B cell (primary cell): ENCODE data around the gene ZNHIT1. TPM values are rescaled to one million over a fixed set of nuclear protein-coding genes. Genes with fewer than 3 reads are reported as not detected.

Source experiments
- ATAC-seq: fragments of 200-7000 bp; cut with Tn5 transposase; one replicate; pipeline ENCODE4 v1.10.0; 2021; ENCODE audit warnings: low read depth, mild to moderate bottlenecking, moderate number of reproducible peaks, moderate library complexity
- CTCF ChIA-PET: fragments of 350-600 bp; sonication (Branson Sonifier 250); formaldehyde crosslinking; loops from one replicate; lab custom pipeline; 2021; ENCODE audit warnings: antibody characterized with exemption, inconsistent platforms; lab: Charles Lee
- POLR2A ChIA-PET: fragments of 350-600 bp; sonication (Branson Sonifier 250); formaldehyde crosslinking; loops from one replicate; lab custom pipeline; 2021; ENCODE audit warnings: antibody characterized with exemption; lab: Charles Lee
- DNase-seq: peaks from one replicate; pipeline ENCODE4 v3.0.0; 2013
- H2AFZ ChIP-seq: 2 replicates; pipeline ENCODE4 v1.6.1; 2012; ENCODE audit warnings: mild to moderate bottlenecking, low read depth, low read length; ENCODE audit not compliant: insufficient read depth, poor library complexity, severe bottlenecking
- H3K27ac ChIP-seq, 2 donors: 1 replicate in 1 of 2; 2 replicates in 1 of 2; pipeline ENCODE4 v1.5.1; 2012 to 2013; ENCODE audit warnings: low read length in 2 of 2, mild to moderate bottlenecking in 2 of 2, moderate library complexity in 1 of 2
- H3K27me3 ChIP-seq, 4 experiments: fragments of 200-600 bp in 1 of 4; sonication (generic) in 1 of 4; replicated peaks in 1 of 4; 1 replicate in 2 of 4; 2 replicates in 2 of 4; pipeline versions ENCODE4 v1.6.1 to v1.7.0; 2013 to 2016; ENCODE audit warnings: low read length in 3 of 4, mild to moderate bottlenecking in 2 of 4, mixed read lengths in 1 of 4, moderate library complexity in 1 of 4; ENCODE audit not compliant: insufficient read depth in 4 of 4, control insufficient read depth in 3 of 4; ENCODE audit errors: control extremely low read depth in 1 of 4
- H3K36me3 ChIP-seq, 2 experiments: replicated peaks in 1 of 2; 1 replicate in 1 of 2; 2 replicates in 1 of 2; pipeline versions ENCODE4 v1.6.1 to v1.7.1; 2013; ENCODE audit warnings: low read length in 1 of 2; ENCODE audit not compliant: insufficient read depth in 2 of 2, control insufficient read depth in 1 of 2; ENCODE audit errors: control extremely low read depth in 1 of 2, extremely low read depth in 1 of 2
- H3K4me1 ChIP-seq, 2 donors: fragments of 200-600 bp in 1 of 2; sonication (generic) in 1 of 2; 1 replicate in 1 of 2; 2 replicates in 1 of 2; pipeline versions ENCODE4 v1.5.1 to v1.6.1; 2013 to 2017; ENCODE audit warnings: low read length in 2 of 2; ENCODE audit not compliant: control insufficient read depth in 2 of 2, insufficient read depth in 2 of 2
- H3K4me2 ChIP-seq: replicated peaks from 2 replicates; pipeline ENCODE3; 2012; ENCODE audit warnings: mild to moderate bottlenecking, low read depth, low read length; ENCODE audit not compliant: poor library complexity, severe bottlenecking
- H3K4me3 ChIP-seq, 5 experiments: fragments of 200-600 bp in 1 of 5; sonication (generic) in 1 of 5; 1 replicate in 3 of 5; 2 replicates in 2 of 5; pipeline versions ENCODE4 v1.5.1 to v1.7.0; 2011 to 2016; ENCODE audit warnings: low read length in 4 of 5, mild to moderate bottlenecking in 4 of 5, low read depth in 2 of 5, control low read depth in 1 of 5, moderate library complexity in 1 of 5; ENCODE audit not compliant: insufficient read depth in 1 of 5; ENCODE audit errors: control extremely low read depth in 1 of 5, extremely low read depth in 1 of 5
- H3K79me2 ChIP-seq: fragments of 200-600 bp; sonication (generic); one replicate; pipeline ENCODE4 v1.6.0; 2016; ENCODE audit warnings: low read length; ENCODE audit not compliant: control insufficient read depth, insufficient read depth
- H3K9ac ChIP-seq: fragments of 200-600 bp; sonication (generic); 2 replicates; pipeline ENCODE4 v1.6.1; 2017; ENCODE audit warnings: mild to moderate bottlenecking, low read length, moderate library complexity
- H3K9me3 ChIP-seq, 3 donors: one replicate each; pipeline versions ENCODE4 v1.6.1 to v1.7.1; 2013; ENCODE audit warnings: low read length in 2 of 3; ENCODE audit not compliant: control insufficient read depth in 2 of 3, insufficient read depth in 1 of 3; ENCODE audit errors: control extremely low read depth in 1 of 3
- H4K20me1 ChIP-seq: 2 replicates; pipeline ENCODE4 v1.6.0; 2012; ENCODE audit warnings: mild to moderate bottlenecking, low read length; ENCODE audit not compliant: insufficient read depth, control insufficient read depth, poor library complexity, severe bottlenecking
- H3K27ac Mint-ChIP-seq: one replicate; pipeline ENCODE4 v1.8.0; 2021; ENCODE audit warnings: mixed read lengths
- H3K27me3 Mint-ChIP-seq: one replicate; pipeline ENCODE4 v1.8.0; 2021; ENCODE audit warnings: mixed read lengths
- H3K4me1 Mint-ChIP-seq: one replicate; pipeline ENCODE4 v1.8.0; 2021; ENCODE audit warnings: mixed read lengths
- H3K4me3 Mint-ChIP-seq: one replicate; pipeline ENCODE4 v1.8.0; 2021; ENCODE audit warnings: mixed read lengths
- H3K9me3 Mint-ChIP-seq: one replicate; pipeline ENCODE4 v1.8.0; 2022; ENCODE audit warnings: mixed read lengths; ENCODE audit not compliant: insufficient read depth
- EZH2 ChIP-seq: IDR thresholded peaks from 2 replicates; pipeline ENCODE4 v1.6.1; 2012; ENCODE audit warnings: borderline replicate concordance, low read depth, mild to moderate bottlenecking, moderate library complexity, low read length; ENCODE audit not compliant: insufficient read depth, poor library complexity, severe bottlenecking
- WGBS: methylation state at CpG from one replicate; pipeline ENCODE4 v1.1.5; 2013; ENCODE audit warnings: missing lambda C conversion rate; ENCODE audit not compliant: insufficient coverage; 5-methylcytosine and 5-hydroxymethylcytosine counted together
- intact Hi-C: fragments of 100-400 bp; cut with micrococcal nuclease; formaldehyde crosslinking; loops from one replicate; pipeline ENCODE4 v1.10.0; 2022
- polyA plus RNA-seq: library from polyadenylated mRNA; depleted of rRNA; stranded (reverse); fragments of >200 nt; gene quantifications from 2 replicates; pipeline ENCODE4 v1.2.3, GENCODE V29; 2012
- total RNA-seq, 2 donors: library from RNA; stranded (reverse); fragments of 120-200 nt in 1 of 2; gene quantifications; 1 replicate in 1 of 2; 2 replicates in 1 of 2; pipeline versions ENCODE4 v1.2.3 to v1.2.4, GENCODE V29; 2013 to 2022
- TF ChIP-seq, protein P1 (sequence below): fragments of 200-600 bp; IDR thresholded peaks from one replicate; pipeline ENCODE4 v1.8.0; 2022; ENCODE audit warnings: antibody characterized with exemption, mild to moderate bottlenecking

The ZNHIT1 gene
- total and polyA plus RNA-seq, 2 donors (not counting 1 experiment from before 2014, with no cell fraction given): 28.5 to 37.3 TPM

DNA sequence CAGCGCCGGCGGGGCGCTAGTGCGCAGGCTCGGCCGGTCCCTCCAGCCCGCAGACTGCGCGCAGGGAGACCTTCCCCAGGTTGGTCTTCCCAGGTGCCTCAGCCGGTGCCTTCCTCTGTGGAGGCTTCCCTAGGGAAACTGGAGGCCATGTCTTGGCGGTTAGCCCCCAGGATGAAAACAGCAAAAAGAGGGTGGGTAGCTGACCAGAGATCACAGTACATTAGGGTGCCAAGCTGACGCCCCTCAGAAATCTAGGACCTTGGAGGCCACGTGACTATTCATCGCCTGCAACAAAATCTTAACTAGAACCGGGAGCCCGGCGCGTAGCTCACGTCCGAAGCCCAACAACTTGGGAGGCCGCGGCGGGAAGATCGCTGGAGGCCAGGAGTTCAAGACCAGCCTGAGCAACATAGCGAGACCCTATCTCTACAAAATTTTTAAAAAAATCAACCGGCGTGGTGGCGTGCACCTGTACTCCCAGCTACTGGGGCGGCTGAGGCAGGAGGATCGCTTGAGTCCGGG lies 27.2 kb downstream of the ZNHIT1 start:
- Mint-ChIP-seq H3K27ac (peak overlapping the region; percentile 97), H3K9me3 (no peaks in the 10 kb centered on the region), H3K4me1 (peaks cover 43% of the 10 kb centered on the region), H3K27me3 (no peaks in the 10 kb centered on the region), H3K4me3 (peak overlapping the region; percentile 98)
- Histone ChIP-seq H3K36me3 (peaks cover 0 to 20% of the 10 kb centered on the region in 2 experiments), H3K9me3 (no peaks in the 10 kb centered on the region), H3K27ac (peak overlapping the region; percentile 91 to 97), H3K9ac (peak overlapping the region; percentile 89), H2AFZ (peak overlapping the region; percentile 90), H3K4me3 (peak overlapping the region; percentile 95 to 100 (median 99)), H3K79me2 (peaks cover 88% of the 10 kb centered on the region), H3K27me3 (no peaks in the 10 kb centered on the region), H3K4me2 (peak overlapping the region; percentile 93), H4K20me1 (peaks cover 73% of the 10 kb centered on the region), H3K4me1 (peaks cover 16 to 32% of the 10 kb centered on the region in 2 donors)
- no peak for TF ChIP-seq EZH2
- TF ChIP-seq, protein P1, sequence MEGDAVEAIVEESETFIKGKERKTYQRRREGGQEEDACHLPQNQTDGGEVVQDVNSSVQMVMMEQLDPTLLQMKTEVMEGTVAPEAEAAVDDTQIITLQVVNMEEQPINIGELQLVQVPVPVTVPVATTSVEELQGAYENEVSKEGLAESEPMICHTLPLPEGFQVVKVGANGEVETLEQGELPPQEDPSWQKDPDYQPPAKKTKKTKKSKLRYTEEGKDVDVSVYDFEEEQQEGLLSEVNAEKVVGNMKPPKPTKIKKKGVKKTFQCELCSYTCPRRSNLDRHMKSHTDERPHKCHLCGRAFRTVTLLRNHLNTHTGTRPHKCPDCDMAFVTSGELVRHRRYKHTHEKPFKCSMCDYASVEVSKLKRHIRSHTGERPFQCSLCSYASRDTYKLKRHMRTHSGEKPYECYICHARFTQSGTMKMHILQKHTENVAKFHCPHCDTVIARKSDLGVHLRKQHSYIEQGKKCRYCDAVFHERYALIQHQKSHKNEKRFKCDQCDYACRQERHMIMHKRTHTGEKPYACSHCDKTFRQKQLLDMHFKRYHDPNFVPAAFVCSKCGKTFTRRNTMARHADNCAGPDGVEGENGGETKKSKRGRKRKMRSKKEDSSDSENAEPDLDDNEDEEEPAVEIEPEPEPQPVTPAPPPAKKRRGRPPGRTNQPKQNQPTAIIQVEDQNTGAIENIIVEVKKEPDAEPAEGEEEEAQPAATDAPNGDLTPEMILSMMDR: no peak
- ATAC-seq: no peak
- no peak for DNase-seq
- CTCF ChIA-PET: interaction anchor here (1.2 to 4.6 kb wide), 7 partner anchors 8 to 355 kb away, joined by 3 to 65 read pairs (median 19); partner anchors contain the start of gene UFSP1
- intact Hi-C loops: loop anchor here (2.0 kb wide), 4 partner anchors 76 to 632 kb away; partner anchors contain the start of genes AP1S1, IFT22 and MOSPD3
- POLR2A ChIA-PET: interaction anchor here (0.6 to 2.4 kb wide), 5 partner anchors 28 to 1740 kb away, joined by 3 to 15 read pairs (median 4); partner anchors contain the start of genes IFT22, PLOD3, VGF and ZNHIT1
- 29% methylated on average over 28 of the region's 32 CpGs for WGBS

DNA sequence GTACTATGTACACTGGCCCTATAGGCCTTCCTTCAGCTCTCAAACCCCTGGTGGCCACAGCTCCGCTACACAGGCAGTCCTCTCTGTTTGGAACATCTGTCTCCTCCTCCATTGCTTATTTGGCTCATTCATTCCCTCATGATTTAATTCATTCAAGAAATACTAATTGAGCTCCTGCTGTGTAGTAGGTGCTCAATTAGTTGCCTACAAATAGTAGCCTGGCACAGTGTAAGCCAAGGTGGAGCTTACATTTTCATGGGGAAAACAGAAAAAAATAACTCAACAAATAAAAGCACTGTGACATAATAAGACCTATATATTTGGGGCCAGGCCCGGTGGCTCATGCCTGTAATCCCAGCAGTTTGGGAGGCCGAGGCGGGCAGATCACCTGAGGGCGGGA lies 30.3 kb downstream of the ZNHIT1 start:
- H3K4me1 Mint-ChIP-seq: peaks cover 53% of the 10 kb centered on the region
- H3K9me3 Mint-ChIP-seq: no peaks in the 10 kb centered on the region
- WGBS: 96% methylated on average over 5 of the region's 5 CpGs
- Histone ChIP-seq H3K4me1 (peaks cover 29 to 42% of the 10 kb centered on the region in 2 donors), H2AFZ (no peak overlapping the region), H3K36me3 (peaks cover 0 to 6% of the 10 kb centered on the region in 2 experiments), H3K79me2 (peaks cover 79% of the 10 kb centered on the region), H4K20me1 (peaks cover 65% of the 10 kb centered on the region), H3K9ac (no peak overlapping the region), H3K4me3 (no peak overlapping the region), H3K4me2 (no peak overlapping the region), H3K9me3 (no peaks in the 10 kb centered on the region), H3K27me3 (no peaks in the 10 kb centered on the region), H3K27ac (no peak overlapping the region)
- no peak for ATAC-seq
- DNase-seq: no peak
- intact Hi-C loops: no loop called here
- no peak overlapping the region for H3K27ac Mint-ChIP-seq
- no peak overlapping the region for H3K4me3 Mint-ChIP-seq
- H3K27me3 Mint-ChIP-seq: no peaks in the 10 kb centered on the region
- no peak for TF ChIP-seq EZH2
- TF ChIP-seq, protein P1: no peak
- ChIA-PET POLR2A (interaction anchor here (0.5 to 0.7 kb wide), 2 partner anchors 43 to 360 kb away, joined by 5 read pairs; no protein-coding TSS in a partner anchor), CTCF (interaction anchor here (0.6 to 1.6 kb wide), 2 partner anchors 31 to 92 kb away, joined by 4 to 6 read pairs; partner anchors contain the start of genes PLOD3 and ZNHIT1)
